Epithelial cell of proximal tubule (primary cell): ENCODE measurements around the gene CHMP6. TPM values are rescaled to one million over a fixed set of nuclear protein-coding genes. Genes with fewer than 3 reads are reported as not detected.

ENCODE experiments used
- DNase-seq: peaks from one replicate; pipeline ENCODE4 v3.0.0-alpha.2; 2011; ENCODE audit warnings: low read depth
- H3K4me3 ChIP-seq: 2 replicates; pipeline ENCODE4 v1.5.1; 2011; ENCODE audit warnings: low read depth, mild to moderate bottlenecking, low read length
- total RNA-seq: library from RNA; depleted of rRNA; stranded (reverse); fragments of >200 nt; gene quantifications from 2 replicates; pipeline ENCODE4 v1.2.3, GENCODE V29; 2015
- TF ChIP-seq, protein P1 (sequence below): conservative IDR thresholded peaks from 2 replicates; pipeline ENCODE4 v1.5.1; 2012; ENCODE audit warnings: low read depth, mild to moderate bottlenecking, low read length

The CHMP6 gene
- total RNA-seq, 1 donor from 2014 or later, result 32.6 TPM

DNA sequence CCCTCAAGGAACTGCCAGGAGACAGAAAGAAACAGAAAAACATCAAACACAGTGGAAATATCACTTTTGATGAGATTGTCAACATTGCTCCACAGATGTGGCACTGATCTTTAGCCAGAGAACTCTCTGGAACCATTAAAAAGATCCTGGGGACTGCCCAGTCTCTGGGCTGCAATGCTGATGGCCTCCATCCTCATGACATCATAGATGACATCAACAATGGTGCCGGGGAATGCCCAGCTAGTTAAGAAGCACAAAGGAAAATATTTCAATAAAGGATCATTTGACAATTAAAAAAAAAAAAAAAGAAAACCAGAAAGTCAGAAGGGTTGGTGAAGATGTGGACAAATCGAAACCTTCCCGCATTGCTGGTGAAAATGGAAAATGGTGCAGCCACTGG is 14.9 kb upstream of the CHMP6 start:
- TF ChIP-seq, protein P1, sequence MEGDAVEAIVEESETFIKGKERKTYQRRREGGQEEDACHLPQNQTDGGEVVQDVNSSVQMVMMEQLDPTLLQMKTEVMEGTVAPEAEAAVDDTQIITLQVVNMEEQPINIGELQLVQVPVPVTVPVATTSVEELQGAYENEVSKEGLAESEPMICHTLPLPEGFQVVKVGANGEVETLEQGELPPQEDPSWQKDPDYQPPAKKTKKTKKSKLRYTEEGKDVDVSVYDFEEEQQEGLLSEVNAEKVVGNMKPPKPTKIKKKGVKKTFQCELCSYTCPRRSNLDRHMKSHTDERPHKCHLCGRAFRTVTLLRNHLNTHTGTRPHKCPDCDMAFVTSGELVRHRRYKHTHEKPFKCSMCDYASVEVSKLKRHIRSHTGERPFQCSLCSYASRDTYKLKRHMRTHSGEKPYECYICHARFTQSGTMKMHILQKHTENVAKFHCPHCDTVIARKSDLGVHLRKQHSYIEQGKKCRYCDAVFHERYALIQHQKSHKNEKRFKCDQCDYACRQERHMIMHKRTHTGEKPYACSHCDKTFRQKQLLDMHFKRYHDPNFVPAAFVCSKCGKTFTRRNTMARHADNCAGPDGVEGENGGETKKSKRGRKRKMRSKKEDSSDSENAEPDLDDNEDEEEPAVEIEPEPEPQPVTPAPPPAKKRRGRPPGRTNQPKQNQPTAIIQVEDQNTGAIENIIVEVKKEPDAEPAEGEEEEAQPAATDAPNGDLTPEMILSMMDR, result no peak
- no peak for DNase-seq
- no peak overlapping the region for H3K4me3 ChIP-seq

DNA sequence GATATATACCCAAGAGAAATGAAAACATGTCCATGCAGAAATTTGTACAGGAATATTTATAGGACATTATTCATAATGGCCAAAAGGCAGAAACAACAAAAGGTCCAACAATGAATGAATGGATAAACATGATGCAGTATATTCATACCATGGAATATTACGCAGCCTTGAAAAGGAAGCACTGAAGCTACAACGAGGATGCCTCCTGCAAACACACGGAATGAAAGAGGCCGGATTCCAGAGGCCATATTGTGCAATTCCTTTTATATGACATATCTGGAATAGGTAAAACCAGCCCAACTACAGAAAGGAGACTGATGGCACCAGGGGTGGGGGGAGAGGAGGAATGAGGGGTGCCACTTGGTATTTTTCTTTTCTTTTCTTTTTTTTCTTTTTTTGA is 14.5 kb upstream of the CHMP6 start:
- H3K4me3 ChIP-seq, result no peak overlapping the region
- DNase-seq, result no peak
- TF ChIP-seq, protein P1, result no peak

DNA sequence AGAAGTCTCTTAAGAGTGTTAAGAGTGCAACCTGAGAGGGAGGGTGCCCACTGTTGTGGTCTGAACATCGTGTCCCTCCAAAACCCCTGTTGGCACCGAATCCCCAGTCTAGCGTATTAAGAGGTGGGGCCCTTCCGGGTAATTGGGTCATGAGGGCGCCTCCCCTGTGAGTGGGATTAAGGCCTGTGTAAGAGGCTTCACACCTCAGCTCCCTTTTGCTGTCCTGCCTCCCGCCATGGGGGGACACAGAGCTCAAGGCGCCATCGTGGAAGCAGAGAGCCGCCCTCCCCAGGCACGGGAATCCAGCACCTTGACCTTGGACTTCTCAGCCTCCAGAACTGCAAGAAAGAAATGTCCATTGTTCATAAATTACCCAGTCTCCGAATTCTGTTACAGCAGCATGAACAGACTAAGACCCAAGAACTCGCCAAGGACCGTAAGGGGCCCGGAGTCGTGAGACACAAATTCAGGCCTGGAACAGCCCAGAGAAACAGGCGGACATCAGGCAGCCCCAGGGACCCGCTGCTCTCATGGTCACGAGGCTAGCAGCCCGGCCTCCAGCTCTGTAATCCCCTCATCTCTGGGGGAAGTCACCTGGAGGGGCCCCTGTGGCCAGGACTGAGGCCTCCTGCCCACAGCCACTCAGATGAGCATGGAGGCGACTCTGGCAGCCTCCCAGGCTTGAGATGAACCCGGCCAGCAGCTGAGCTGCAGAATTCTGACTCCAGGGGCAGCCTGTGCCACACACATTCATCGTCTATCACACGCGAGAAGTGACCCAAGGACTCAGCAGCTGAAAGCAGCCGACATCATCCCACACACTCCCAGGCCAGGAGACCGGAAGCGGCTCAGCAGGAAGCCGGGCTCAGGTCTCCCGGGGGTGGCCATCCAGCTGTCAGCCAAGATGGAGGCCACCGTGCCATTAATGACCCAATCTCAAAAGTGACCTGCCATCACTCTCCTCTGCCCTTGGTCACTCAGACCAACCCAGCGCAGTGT is 12.8 kb upstream of the CHMP6 start:
- no peak overlapping the region for H3K4me3 ChIP-seq
- DNase-seq, result no peak
- TF ChIP-seq, protein P1, result no peak

DNA sequence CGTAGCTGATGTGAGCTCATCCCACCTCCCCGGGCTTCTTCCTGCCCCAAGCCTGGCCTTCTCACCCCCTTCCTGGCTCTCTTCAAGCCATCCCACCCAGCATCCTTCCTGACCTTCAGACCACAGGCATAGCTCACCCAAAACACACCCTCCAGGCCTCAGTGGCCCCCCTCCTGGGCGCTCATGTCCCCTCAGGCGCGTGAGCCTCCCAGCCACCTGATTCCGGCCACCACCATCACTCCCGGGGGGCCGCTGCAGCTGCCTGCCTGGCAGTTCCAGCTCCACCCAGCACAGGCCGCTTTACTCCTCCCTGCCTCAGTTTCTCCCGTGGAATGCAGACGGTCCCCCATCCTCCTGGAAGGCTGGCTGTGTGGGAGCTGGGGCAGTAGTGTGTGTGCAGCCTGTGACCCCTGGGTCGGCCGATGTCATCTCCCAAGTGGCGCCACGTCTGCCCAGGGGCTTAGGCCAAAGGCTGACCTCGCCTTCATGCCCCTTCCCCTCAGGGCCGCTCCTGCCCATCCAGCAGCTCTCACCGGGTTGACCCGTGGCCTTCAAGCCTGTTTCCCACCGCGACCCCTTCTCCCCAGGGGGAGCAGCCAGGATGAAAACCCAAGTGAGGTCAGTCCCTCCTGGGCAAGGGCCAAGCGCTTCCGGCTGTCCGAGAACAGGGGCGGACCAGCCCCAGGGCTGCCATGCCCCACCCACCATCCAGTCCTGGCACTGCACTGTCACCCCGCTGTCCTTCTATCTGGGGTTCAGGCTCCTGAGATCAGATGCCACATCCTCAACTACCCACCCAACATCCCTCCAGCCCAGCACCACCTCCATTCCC is 11.9 kb upstream of the CHMP6 start:
- TF ChIP-seq, protein P1, result no peak
- DNase-seq, result no peak
- H3K4me3 ChIP-seq, result no peak overlapping the region

DNA sequence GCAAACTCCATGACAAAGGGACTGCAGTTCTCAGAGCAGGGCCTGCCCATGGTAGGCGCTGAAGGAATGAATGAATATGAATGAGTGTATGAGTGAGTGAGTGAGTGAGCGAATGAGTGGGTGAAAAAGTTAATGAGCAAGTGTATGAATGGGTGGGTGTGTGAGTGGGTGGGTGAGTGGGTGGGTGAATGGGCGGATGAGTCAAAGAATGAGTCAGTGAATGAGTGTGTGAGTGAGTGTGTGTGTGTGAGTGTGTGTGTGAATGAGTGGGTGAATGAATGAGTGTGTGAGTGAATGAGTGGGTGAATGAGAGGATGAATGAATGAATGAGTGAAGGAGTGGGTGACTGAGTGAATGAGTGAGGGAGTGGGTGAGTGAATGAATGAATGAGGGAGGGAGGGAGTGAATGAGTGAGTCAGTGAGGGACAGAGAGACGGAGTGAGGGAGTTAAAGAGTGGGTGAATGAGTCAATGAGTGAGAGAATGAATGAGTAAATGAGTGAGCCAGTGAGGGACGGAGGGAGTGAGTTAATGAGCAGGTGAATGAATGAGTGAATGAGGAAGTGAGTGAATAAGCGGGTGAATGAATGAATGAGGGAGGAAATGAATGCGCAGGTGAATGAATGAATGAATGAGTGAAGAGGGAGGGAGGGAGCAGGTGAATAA is 11.1 kb upstream of the CHMP6 start:
- TF ChIP-seq, protein P1, result no peak
- no peak overlapping the region for H3K4me3 ChIP-seq
- no peak for DNase-seq

DNA sequence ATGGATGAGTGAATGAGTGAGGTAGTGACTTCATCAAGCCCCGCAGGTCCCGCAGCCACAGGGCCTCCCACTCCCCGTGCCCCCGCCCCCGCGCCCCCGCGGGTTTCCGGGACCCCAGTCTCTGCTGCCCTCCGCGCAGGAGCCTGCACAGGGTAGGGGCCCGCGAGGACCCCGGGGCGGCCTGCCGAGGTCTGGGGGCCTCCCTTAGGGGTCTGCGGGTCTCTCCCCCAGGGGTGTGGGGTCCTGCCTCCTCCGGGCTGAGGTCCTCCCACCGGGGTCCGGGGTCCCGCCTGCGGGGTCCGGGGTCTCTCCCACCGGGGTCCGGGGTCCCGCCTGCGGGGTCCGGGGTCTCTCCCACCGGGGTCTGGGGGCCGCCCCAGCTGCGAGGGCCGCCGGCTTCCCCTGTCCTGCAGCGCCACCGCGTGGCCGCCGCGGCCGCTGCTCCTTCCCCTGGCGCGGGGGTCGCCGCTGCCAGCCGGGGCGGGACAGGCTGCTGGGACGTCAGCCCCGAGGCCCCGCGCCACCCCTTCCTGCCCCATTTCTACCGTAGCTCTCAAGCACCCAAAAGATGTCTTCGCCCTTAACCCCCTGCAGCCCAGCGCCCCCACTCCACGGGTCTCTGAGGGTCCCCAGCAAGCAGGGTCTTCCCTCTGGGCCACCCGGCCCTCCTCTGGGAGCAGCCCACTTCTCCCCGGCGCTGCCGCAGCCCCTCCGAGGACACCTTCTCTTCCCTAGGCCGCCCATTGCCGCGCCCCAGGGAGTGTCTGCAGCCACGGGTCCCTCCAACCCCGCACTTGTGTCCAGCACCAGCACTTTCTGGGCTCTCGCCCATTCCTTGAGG is 10.4 kb upstream of the CHMP6 start:
- no peak for DNase-seq
- no peak overlapping the region for H3K4me3 ChIP-seq
- TF ChIP-seq, protein P1, result peak; percentile 42
